Glomerular endothelial cell (primary cell): ENCODE measurements around the gene SLC25A20. TPM values are rescaled to one million over a fixed set of nuclear protein-coding genes. Genes with fewer than 3 reads are reported as not detected.
"Not testable (repeated sequence)": the region's sequence is repeated elsewhere in the genome, so short reads cannot be mapped to it uniquely, and the experiment has no call there.

Experiments used
- DNase-seq: peaks from one replicate; pipeline ENCODE4 v3.0.0-alpha.2; 2011; ENCODE audit warnings: low read depth, low spot score; ENCODE audit errors: extremely low read depth
- total RNA-seq: library from RNA; depleted of rRNA; stranded (reverse); fragments of >200 nt; gene quantifications from 2 replicates; pipeline ENCODE4 v1.2.3, GENCODE V29; 2015

Gene SLC25A20
- total RNA-seq, 1 donor from 2014 or later = 17.0 TPM

DNA sequence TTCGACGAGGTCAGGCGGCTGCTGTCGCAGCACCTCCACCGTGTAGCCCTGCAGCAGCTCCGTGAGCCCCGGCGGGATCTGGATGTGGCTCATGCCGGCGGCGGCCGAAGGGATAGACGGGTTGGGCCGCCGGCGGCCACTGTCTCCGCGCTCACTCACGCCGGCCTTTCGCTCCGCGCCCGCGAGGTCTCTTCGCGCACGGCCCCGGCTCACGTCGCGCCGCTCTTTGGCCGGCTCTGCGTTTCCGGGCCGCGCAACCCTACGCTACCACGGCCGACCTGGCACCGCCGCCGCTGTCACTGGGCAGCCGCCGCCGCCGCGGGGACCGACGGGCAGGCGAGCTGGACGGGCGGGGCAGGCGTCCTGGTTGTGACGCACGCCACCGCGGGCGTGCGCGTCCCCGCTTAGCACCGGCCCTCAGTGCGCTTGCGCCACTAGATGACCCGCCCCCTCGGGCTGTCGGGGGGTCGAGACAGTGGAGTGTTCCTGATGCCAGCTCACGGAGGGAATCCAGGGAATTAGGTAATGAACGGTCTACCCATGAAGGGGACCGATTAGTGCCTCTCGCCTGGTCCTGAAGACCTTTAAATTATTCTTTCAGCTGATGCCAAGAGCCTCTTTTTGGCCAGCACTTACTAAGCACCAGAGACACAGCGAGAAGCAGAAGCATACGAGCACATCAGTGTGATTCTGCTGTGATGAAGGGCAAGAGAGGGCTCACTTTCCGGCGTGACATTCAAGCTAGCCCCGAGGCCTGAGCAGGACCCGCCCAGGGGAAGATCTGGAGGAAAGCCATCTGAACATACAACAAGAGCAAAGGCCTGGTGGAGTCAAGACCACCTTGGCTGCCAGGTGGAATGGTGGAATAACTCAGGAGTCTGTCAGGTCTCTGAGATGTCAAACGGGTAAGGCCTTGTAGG is 50.9 kb downstream of the SLC25A20 start, which contains the start of gene PRKAR2A:
Gene PRKAR2A (minus strand): TSS at position 371 of the 920 bp plus-strand sequence. CDS start 278 bp downstream, at position 93.
- DNase-seq = peak; percentile 45

DNA sequence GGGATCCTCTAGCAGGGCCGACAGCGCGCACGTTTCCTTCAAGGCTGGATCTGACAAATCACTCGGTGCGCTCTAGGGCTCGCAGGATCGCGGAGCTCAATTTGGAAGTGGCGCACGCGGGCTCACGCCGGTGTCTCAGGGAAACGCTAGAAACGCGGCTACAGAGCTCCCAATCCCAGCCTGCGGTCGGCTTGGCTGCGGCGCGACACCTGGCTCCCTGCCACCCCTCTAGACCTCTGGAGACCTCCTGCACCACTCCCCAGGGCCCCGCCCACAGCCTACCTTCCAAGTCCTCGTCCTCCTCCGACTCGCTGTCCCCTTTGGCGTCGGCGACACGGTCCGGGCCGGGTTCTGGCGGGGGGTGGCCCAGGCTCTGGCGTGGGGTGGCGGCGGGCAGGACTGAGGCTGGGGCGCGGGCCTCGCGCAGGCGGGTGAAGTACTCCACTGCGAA is 51.6 kb downstream of the SLC25A20 start:
- DNase-seq = peak; percentile 10

DNA sequence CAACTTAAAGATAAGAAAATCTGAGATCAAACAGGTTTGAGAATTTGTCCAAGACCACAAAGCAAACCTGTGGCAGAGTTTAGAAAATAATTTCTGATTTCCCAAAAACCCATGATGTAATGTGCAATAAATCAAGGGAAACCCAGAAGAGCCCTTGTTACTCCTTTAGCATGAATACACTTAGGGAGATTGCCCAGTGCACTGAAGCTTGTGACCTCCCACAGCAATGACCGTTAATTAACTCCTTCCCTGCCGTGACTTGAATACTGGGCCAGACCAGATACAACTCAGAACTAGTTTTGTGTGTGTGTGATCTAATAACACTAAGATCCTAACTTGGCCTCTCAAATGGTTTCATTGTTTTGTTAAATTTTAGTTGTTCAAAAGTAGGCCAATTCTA is 53.5 kb downstream of the SLC25A20 start:
- no peak for DNase-seq

DNA sequence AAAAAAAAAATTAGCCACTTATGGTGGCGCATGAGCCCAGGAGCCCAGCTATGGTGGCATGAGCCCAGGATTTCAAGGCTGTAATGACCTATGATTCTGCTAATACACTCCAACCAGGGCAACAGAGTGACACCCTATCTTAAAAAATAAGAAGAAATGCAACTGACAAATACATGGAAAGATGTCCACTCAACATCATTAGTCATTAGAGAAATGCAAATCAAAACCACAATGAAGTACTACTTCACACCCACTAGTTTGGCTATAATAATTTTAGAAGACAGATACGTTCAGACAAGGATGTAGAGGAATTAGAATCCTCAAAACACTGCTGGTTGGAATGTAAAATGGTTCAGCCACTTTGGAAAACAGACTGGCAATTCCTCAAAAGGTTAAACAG is 61.5 kb downstream of the SLC25A20 start:
- no peak for DNase-seq

DNA sequence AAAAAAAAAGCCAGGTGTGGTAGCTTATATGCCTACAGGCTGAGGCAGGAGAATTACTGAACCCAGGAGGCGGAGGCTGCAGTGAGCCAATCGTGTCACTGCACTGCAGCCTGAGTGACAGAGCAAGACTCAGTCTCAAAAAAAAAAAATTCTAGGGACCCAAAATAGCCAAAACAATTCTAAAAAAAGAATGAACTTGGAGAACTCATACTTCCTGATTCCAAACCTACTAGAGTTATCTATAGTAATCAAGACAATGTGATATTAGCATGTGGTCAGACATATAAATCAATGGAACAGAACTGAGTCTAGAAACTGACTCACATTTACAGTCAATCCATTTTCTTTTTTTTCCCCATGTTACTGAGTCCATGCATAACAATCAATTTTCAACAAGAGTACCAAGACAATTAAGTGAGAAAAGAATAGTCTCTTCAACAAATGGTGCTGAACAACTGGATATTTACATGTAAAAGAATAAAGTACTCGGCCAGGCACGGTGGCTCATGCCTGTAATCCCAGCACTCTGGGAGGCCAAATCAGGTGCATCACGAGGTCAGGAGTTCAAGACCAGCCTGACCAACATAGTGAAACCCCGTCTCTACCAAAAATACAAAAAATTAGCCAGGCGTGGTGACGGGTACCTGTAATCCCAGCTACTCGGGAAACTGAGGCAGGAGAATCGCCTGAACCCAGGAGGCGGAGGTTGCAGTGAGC is 62.9 kb downstream of the SLC25A20 start:
- DNase-seq = no peak

DNA sequence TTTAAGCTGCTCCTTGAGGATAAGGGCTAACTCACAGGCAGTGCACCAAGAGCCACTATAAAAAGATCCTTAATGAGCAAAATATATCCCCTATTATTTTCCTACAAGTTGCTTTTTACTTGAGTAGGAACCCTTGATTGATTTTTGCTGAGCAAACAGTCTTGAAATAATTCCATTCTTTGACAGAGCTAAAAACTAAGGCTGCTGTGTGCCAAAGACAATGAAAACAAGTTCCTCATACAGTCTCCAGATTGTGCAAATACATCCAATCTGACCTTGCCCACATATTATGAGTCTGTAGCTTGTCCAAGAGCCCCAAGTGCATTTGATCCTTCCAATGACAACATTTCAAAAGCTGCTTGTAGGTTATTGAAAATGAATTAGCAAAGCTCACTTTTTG is 66.0 kb downstream of the SLC25A20 start:
- DNase-seq = no peak

DNA sequence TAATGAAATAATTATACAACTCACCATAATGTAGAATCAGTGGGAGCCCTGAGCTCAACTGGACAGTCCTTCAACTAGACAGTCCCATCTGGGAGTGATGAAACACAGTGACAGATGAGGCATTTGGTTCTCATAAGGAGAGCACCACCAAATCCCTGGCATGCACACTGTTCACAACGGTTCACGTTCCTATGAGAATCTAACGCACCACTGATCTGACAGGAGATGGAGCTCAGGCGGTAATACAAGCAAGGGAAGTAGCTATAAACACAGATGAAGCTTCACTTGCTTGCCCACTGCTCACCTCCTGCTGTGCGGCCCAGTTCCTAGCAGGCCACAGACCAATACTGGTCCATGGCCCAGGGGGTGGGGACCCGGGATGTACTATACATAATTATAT is 68.0 kb downstream of the SLC25A20 start:
- DNase-seq = no peak

DNA sequence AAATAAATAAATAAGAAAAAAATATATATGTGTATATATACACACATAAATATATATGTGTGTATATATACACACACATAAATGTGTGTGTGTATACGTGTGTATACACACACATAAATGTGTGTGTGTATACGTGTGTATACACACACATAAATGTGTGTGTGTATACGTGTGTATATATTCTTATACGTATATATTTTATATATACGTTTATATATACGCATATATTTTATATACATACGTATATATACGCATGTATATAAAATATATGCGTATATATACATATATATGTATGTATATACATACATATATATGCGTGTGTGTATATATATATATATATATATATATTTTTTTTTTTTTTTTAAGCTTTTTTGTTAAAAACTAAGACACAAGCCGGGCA is 69.2 kb downstream of the SLC25A20 start:
- DNase-seq = not testable (repeated sequence)

DNA sequence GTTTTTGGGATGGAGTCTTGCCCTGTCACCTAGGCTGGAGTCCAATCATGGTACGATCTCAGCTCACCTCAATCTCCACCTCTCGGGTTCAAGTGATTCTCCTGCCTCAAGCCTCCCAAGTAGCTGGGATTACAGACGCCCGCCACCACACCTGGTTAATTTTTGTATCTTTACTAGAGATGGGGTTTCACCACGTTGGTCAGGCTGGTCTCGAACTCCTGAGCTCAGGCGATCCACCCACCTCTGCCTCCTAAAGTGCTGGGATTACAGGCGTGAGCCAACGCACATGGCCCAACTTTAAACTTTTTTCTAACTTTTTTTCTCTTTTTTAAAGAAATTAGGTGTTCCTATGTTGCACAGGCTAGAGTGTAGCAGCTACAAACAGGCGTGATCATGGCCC is 70.8 kb downstream of the SLC25A20 start:
- DNase-seq = not testable (repeated sequence)

DNA sequence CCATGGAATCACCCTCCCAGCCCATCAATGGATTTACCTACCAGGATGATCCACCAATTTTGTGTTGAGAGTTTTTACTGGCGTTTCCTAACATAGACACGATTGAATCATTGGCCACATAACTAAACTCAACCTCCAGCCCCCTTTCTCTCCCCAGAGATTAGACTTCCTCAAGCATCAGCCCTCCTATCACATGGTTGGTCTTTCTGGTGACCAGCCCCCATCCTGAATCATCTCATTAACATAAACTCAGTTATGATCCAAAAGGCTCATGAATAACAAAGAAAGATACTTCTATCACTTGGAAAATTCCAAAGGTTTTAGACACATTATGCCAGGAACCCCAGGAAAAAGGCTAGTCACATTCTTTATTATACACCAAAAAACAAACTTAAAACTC is 72.2 kb downstream of the SLC25A20 start:
- no peak for DNase-seq

DNA sequence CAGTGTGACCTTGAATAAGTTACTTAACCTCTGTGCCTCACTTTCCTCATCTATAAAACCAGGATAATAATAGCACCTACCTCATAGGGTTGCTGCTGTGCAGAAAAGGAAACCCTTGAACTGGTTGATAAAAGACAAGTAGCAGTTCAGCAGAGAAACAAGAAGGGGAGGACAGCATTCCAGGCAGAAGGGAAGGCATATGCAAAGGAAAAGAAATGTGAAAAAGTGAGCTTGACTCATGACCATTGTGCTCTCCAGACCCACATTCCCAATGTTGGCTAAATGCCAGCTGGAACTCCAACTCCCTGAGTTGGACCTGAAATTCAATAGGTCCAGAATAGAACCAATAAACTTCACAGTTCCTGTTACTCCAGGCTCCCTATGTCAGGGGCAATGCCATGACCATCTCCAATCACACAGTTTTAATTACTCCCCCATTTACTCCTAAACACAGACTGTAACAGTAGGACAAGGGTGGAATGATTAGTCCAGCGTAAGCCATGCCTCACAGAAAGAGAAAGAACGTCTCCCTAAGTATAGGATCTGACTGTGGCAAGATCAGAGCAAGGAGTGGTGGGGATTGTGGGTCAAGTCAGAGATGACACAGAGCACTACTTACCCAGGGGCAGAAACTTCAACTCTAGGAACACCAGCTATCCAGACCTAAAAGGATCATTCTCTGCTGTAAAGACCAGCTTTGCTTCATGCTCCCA is 77.9 kb downstream of the SLC25A20 start:
- DNase-seq = peak; percentile 36

DNA sequence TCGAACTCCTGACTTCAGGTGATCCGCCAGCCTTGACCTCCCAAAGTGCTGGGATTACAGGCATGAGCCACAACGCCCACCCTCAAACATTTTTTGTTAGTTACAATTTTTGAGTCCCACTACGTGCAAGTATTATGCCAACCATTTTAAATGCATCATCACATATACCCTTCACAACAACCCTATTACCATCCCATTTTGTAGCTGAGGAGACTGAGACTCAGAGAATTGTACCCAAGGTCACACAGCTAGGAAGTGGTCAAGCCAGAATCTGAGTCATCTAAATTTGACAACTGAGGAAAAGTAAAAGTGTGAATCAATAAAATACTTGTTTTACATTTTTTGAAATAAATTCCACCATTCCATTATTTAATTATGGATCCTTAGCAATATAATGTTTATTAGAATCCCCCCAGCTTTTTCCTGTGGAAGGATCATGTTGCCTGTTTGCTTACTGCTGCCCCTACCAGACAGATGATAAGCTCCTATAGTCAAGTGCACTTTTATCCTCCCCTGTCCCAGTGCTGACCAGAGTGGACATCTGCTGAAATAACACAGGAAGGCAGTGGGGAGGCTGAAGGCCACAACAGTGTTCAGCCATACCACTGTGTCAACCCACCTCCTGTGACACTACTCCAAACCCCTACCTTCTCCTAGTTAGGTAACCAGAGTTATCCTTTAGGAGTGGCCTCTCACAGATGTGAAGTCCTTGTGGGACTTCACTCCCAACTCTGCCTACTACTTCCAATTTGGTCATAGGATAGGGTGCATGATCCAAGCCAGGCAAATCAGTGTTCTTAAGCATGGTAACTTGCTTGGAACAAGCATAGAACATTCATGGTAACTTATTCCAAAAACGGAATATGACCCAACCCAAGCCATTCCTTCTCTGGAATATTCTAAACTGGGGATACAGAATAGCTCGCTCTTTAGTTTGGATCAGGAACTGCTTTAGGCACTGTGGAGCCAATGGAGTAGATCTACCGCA is 79.2 kb downstream of the SLC25A20 start:
- no peak for DNase-seq

DNA sequence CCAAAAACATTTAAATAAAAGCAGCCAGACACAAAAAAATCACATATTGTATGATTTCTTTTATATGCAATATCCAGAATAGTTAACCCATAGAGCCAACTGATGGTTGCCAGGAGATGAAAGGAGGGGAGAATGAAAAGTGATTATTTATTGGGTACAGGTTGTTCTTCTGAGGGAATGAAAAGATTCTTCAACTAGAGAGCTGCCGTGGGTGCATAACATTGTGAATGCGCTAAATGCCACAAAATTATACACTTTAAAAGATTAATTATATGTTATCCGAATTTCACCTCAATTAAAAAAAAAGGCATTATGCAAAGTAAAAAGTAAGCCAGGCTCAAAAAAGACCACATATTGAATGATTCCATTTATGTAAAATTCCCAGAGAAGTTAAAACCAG is 87.2 kb downstream of the SLC25A20 start:
- DNase-seq = no peak

Other genes starting within 250 kb of the SLC25A20 start
- gene CELSR3, start 236.0 kb downstream of the SLC25A20 start, total RNA-seq = 1.1 and 2.2 TPM in 2 replicates
- gene NCKIPSD, start 213.0 kb downstream of the SLC25A20 start, total RNA-seq = 18.6 and 34.7 TPM in 2 replicates
- 66.1 and 73.3 TPM in 2 replicates for gene IP6K2, start 181.7 kb downstream of the SLC25A20 start, total RNA-seq
- gene PRKAR2A, start 51.0 kb downstream of the SLC25A20 start, total RNA-seq = 33.1 and 35.2 TPM in 2 replicates
- 55.5 and 64.3 TPM in 2 replicates for gene ARIH2, start 20.0 kb upstream of the SLC25A20 start, total RNA-seq
- gene P4HTM, start 91.4 kb upstream of the SLC25A20 start, total RNA-seq = 32.9 and 42.2 TPM in 2 replicates
- 83.1 and 116 TPM in 2 replicates for gene WDR6, start 108.5 kb upstream of the SLC25A20 start, total RNA-seq
- gene DALRD3, start 119.7 kb upstream of the SLC25A20 start, total RNA-seq = 35.2 and 70.1 TPM in 2 replicates
- 115 and 155 TPM in 2 replicates for gene NDUFAF3, start 123.2 kb upstream of the SLC25A20 start, total RNA-seq
- 123 and 185 TPM in 2 replicates for gene IMPDH2, start 130.5 kb upstream of the SLC25A20 start, total RNA-seq
- 73.8 and 205 TPM in 2 replicates for gene QRICH1, start 195.2 kb upstream of the SLC25A20 start, total RNA-seq
- gene QARS1, start 205.9 kb upstream of the SLC25A20 start, total RNA-seq = 246 and 266 TPM in 2 replicates
- 37.7 and 43.1 TPM in 2 replicates for gene USP19, start 221.9 kb upstream of the SLC25A20 start, total RNA-seq
- 1,071 and 1,381 TPM in 2 replicates for gene LAMB2, start 234.2 kb upstream of the SLC25A20 start, total RNA-seq